Testis (tissue), 3 donors: ENCODE results near the gene IKZF1. TPM values are rescaled to one million over a fixed set of nuclear protein-coding genes. Genes with fewer than 3 reads are reported as not detected.

Experiments
- DNase-seq: peaks from one replicate; pipeline ENCODE4 v3.0.0-alpha.2; 2019
- H3K27ac ChIP-seq, 2 donors: fragments of 200-600 bp; sonication (generic); one replicate each; pipeline ENCODE4 v1.5.1; 2019
- H3K27me3 ChIP-seq: fragments of 200-600 bp; sonication (generic); one replicate; pipeline ENCODE4 v1.5.1; 2019
- H3K36me3 ChIP-seq: fragments of 200-600 bp; sonication (generic); one replicate; pipeline ENCODE4 v1.5.1; 2017; ENCODE audit warnings: low read depth; ENCODE audit errors: missing control alignments
- H3K4me1 ChIP-seq: fragments of 200-600 bp; sonication (generic); one replicate; pipeline ENCODE4 v1.5.1; 2019
- H3K4me3 ChIP-seq, 2 donors: fragments of 200-600 bp; sonication (generic); one replicate each; pipeline ENCODE4 v1.5.1; 2017 to 2019
- H3K9me3 ChIP-seq: fragments of 200-600 bp; sonication (generic); one replicate; pipeline ENCODE4 v1.5.1; 2017
- CTCF ChIP-seq, 3 experiments: fragments of 450-650 bp in 2 of 3; fragments of 200-600 bp in 1 of 3; sonication (generic) in 1 of 3; IDR thresholded peaks; one replicate each; pipeline ENCODE4 v1.5.1; 2016 to 2019; ENCODE audit warnings: antibody characterized with exemption in 3 of 3, mild to moderate bottlenecking in 2 of 3, moderate library complexity in 1 of 3
- POLR2A ChIP-seq: fragments of 450-650 bp; IDR thresholded peaks from one replicate; pipeline ENCODE4 v1.6.1; 2017; ENCODE audit warnings: antibody characterized with exemption, mild to moderate bottlenecking, moderate library complexity
- WGBS, 2 donors: methylation state at CpG; one replicate each; pipeline ENCODE4 v1.1.5; 2018; 5-methylcytosine and 5-hydroxymethylcytosine counted together
- intact Hi-C: fragments of 100-400 bp; cut with DNase I; formaldehyde crosslinking; loops from one replicate; pipeline ENCODE4 v1.15.1; 2023; ENCODE audit warnings: low total_unique reads
- polyA plus RNA-seq: library from polyadenylated mRNA; stranded (reverse); fragments of 350-450 nt; fragmentation: Illumina TruSeq; extraction: RNeasy Lipid Tissue Mini Kit (QIAGEN cat#74804); gene quantifications from one replicate; pipeline ENCODE4 v1.2.3, GENCODE V29; 2014; ENCODE audit warnings: low read depth, low replicate concordance; ENCODE audit not compliant: insufficient read depth
- total RNA-seq, 2 donors: library from RNA; depleted of rRNA; stranded (reverse); fragments of >200 nt; gene quantifications; one replicate each; pipeline ENCODE4 v1.2.3, GENCODE V29; 2016

IKZF1 gene
- total and polyA plus RNA-seq, 3 donors from 2014 or later, result 4.2 to 10.4 (median 9.9) TPM

DNA sequence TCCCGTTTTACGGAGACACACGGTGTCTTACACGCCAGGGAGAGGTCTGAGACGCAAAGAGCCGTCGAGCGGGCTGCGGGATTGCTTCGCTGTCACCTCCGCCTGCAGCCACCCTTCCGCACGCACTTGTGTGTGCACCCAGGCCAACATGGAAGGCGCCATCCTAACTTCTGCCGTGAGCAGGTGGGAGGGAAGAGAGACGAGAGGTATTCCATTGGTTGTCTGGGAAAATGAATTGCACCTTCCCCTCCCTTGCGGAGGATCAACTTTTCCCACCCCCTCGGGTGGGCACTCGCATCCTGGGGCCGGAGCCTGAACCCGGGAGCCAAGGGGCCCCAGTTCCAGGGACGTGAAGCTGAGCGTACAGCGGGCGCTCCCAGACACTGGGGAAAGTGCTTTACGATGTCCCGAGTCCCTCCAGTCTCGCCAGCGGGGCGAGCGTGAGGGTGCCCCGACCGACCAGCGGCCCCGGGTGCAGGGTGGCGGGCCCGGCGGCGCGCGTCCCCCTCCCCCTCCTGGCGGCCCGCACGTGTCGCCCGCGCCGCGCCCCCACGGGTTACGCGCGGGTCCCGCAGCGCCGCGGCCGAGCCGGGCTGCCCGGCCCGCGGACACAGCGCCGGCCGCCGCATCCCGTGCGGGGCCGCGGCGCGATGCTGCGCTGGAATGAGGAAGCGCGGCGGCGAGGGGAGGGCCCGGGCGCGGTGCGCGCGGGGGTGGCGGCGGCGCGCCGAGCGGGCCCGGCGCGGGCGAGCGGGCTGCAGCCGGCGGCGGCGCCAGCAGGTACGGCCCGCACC lies 984 bp upstream of the IKZF1 start:
- Histone ChIP-seq H3K4me1 (no peaks in the 10 kb centered on the region), H3K4me3 (peak overlapping the region; percentile 40 to 50), H3K9me3 (no peaks in the 10 kb centered on the region), H3K27me3 (no peaks in the 10 kb centered on the region), H3K27ac (no peak overlapping the region), H3K36me3 (no peaks in the 10 kb centered on the region)
- WGBS, 2 donors, result 16 to 18% methylated on average over 5 to 35 of the region's 100 CpGs
- no peak for DNase-seq
- intact Hi-C loops, result no loop called here
- no peak for TF ChIP-seq POLR2A
- no peak for TF ChIP-seq CTCF (IDR thresholded peaks at IDR 0.05)

GRCh38 chr7:50304911-50305582 lies 531 bp downstream of the IKZF1 start:
- H3K4me1 ChIP-seq, result no peaks in the 10 kb centered on the region
- no peaks in the 10 kb centered on the region for H3K9me3 ChIP-seq
- H3K36me3 ChIP-seq, result no peaks in the 10 kb centered on the region
- H3K27ac ChIP-seq, result peak overlapping the region in 1 of 2 donors; percentile 45
- intact Hi-C loops, result no loop called here
- no peak for DNase-seq
- H3K4me3 ChIP-seq, result peak overlapping the region; percentile 38 to 40
- no peaks in the 10 kb centered on the region for H3K27me3 ChIP-seq
- TF ChIP-seq POLR2A (no peak), CTCF (IDR thresholded peaks at IDR 0.05) (no peak)
- 11 to 19% methylated on average over 20 of the region's 20 CpGs for WGBS, 2 donors

GRCh38 chr7:50305583-50306493 lies 1.3 kb downstream of the IKZF1 start:
- Histone ChIP-seq H3K4me3 (peak overlapping the region in 1 of 2 donors; percentile 13), H3K4me1 (no peaks in the 10 kb centered on the region), H3K36me3 (no peaks in the 10 kb centered on the region), H3K27me3 (no peaks in the 10 kb centered on the region), H3K9me3 (no peaks in the 10 kb centered on the region), H3K27ac (peak overlapping the region in 1 of 2 donors; percentile 25)
- DNase-seq, result no peak
- no peak for TF ChIP-seq POLR2A
- TF ChIP-seq CTCF (IDR thresholded peaks at IDR 0.05), result no peak
- intact Hi-C loops, result no loop called here
- WGBS, 2 donors, result 51 to 56% methylated on average over 11 of the region's 11 CpGs

DNA sequence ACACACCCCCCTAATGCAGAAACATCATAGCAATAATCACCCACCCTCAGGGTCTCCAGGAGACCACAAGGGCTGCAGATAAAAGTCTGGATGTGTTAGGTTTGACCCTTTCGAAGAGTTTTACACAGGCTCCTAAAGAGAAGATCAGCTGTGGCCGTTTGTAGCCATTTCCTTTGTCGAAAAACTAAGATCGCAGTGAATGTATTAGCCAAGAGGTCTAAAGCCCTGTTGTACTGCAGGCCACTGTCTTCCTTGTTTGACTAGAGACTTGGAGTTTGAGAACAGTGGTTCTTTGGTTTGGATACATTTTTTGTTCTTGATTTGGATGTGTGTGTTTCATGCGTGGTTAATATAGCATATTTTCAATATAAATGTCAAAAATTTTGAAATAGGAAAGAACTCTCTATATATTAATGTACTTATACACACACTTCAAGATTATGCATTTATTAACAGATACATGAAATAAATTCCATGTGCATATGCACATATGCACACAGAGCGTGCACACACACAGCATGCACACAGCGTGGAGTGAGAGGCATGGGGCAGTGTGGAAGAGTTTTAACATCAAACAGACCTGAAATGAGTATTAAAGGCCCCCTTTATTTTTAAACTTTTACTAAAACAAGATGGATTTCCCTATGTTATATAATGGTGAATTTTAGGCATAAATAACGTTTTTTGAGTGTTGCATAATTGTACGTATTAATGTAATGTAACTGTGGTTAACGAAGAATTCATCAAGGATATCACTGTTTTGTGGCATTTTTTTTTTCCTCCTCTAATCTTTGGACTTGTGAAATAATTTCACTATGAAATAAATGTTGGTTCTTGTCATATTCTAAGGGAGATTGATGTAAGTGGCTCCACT lies 2.2 kb downstream of the IKZF1 start:
- no peak overlapping the region for H3K4me3 ChIP-seq
- no peaks in the 10 kb centered on the region for H3K36me3 ChIP-seq
- no peak for DNase-seq
- no peaks in the 10 kb centered on the region for H3K4me1 ChIP-seq
- no peaks in the 10 kb centered on the region for H3K27me3 ChIP-seq
- WGBS, 2 donors, result 67 to 77% methylated on average over 10 of the region's 10 CpGs
- no peak overlapping the region for H3K27ac ChIP-seq
- TF ChIP-seq POLR2A, result no peak
- intact Hi-C loops, result no loop called here
- no peaks in the 10 kb centered on the region for H3K9me3 ChIP-seq
